Aorta (tissue), 5 donors: Measurements from ENCODE around the gene KCNJ4. TPM values are rescaled to one million over a fixed set of nuclear protein-coding genes. Genes with fewer than 3 reads are reported as not detected.
"Not testable (repeated sequence)": the region's sequence is repeated elsewhere in the genome, so short reads cannot be mapped to it uniquely, and the experiment has no call there.

Source experiments
- ATAC-seq: fragments of 200-7000 bp; cut with Tn5 transposase; one replicate; pipeline ENCODE4 v1.9.1; 2022; ENCODE audit warnings: moderate library complexity; ENCODE audit not compliant: low FRiP score
- DNase-seq, 2 donors: peaks; one replicate each; pipeline ENCODE4 v3.0.0-alpha.2; 2020
- H3K27ac ChIP-seq, 2 donors: one replicate each; pipeline ENCODE4 v1.5.1; 2013; ENCODE audit warnings: low read length in 2 of 2, mild to moderate bottlenecking in 2 of 2, moderate library complexity in 2 of 2, control low read depth in 1 of 2, inconsistent platforms in 1 of 2, low read depth in 1 of 2
- H3K27me3 ChIP-seq, 2 donors: one replicate each; pipeline ENCODE4 v1.6.1; 2013; ENCODE audit warnings: control low read depth in 1 of 2, low read length in 1 of 2, mild to moderate bottlenecking in 1 of 2, moderate library complexity in 1 of 2; ENCODE audit not compliant: insufficient read depth in 2 of 2, control insufficient read depth in 1 of 2
- H3K36me3 ChIP-seq, 2 donors: one replicate each; pipeline ENCODE4 v1.6.1; 2013; ENCODE audit warnings: control low read depth in 1 of 2, low read length in 1 of 2, mild to moderate bottlenecking in 1 of 2; ENCODE audit not compliant: insufficient read depth in 2 of 2, control insufficient read depth in 1 of 2
- H3K4me1 ChIP-seq, 2 donors: one replicate each; pipeline ENCODE4 v1.6.1; 2013; ENCODE audit warnings: low read length in 2 of 2, control low read depth in 1 of 2, mild to moderate bottlenecking in 1 of 2, moderate library complexity in 1 of 2; ENCODE audit not compliant: insufficient read depth in 2 of 2, control insufficient read depth in 1 of 2
- H3K4me3 ChIP-seq, 2 donors: one replicate each; pipeline ENCODE4 v1.5.1; 2013; ENCODE audit warnings: low read length in 2 of 2, control low read depth in 1 of 2, mild to moderate bottlenecking in 1 of 2
- H3K9me3 ChIP-seq: one replicate; pipeline ENCODE4 v1.6.1; 2013; ENCODE audit warnings: mild to moderate bottlenecking, low read length; ENCODE audit not compliant: control insufficient read depth
- WGBS, 2 donors: extraction: QIAGEN DNeasy Blood & Tissue Kit; methylation state at CpG; one replicate each; pipeline ENCODE4 v1.1.7; 2013; 5-methylcytosine and 5-hydroxymethylcytosine counted together
- intact Hi-C, 2 donors: fragments of 100-400 bp; cut with DNase I; formaldehyde crosslinking; loops; one replicate each; pipeline versions ENCODE4 v1.14.2 to v1.15.0; 2022
- polyA plus RNA-seq, 2 donors: library from polyadenylated mRNA; stranded (reverse); fragments of 200-250 nt; gene quantifications; one replicate each; pipeline ENCODE4 v1.2.3, GENCODE V29; 2013
- total RNA-seq, 2 donors: library from RNA; stranded (reverse); fragmentation: NEBNext Ultra II Directional; extraction: Animal tissue kit (Norgen Biotek cat#: 25700); gene quantifications; one replicate each; pipeline ENCODE4 v1.2.1, GENCODE V29; 2021
- donor health status: healthy with polysubstance abuse.
- donor health status: Bipolar disorder and iron deficiency.
- donor health status: DM: no; HTN: no; CAD: no.
- donor health status: DM: no; HTN: no; CAD: no.
- donor health status: DM: yes; HTN: yes; CAD: no.

Gene KCNJ4
- total and polyA plus RNA-seq, 4 donors = not detected

- H3K9me3 ChIP-seq, H3K27me3 ChIP-seq, H3K4me3 ChIP-seq, DNase-seq, H3K27ac ChIP-seq, H3K36me3 ChIP-seq, ATAC-seq, H3K4me1 ChIP-seq, intact Hi-C loops: not testable (repeated sequence)
- WGBS, 2 donors = 71 to 73% methylated on average over 3 of the region's 3 CpGs
Measured at GRCh38 chr22:38381371-38381770, 73.6 kb downstream of the KCNJ4 start.

Other genes starting within 250 kb of the KCNJ4 start
- gene TMEM184B, start 182.2 kb downstream of the KCNJ4 start, total RNA-seq = 10 to 100 TPM; 96.3 to 96.9 TPM
- 10 to 100 TPM; 17.2 to 46.8 TPM for gene TMEM184B, start 182.2 kb downstream of the KCNJ4 start, polyA plus RNA-seq
- 100 to 1,000 TPM; 144 to 167 TPM for gene CSNK1E, start 137.8 kb downstream of the KCNJ4 start, total RNA-seq
- 100 to 1,000 TPM in 1 of 2 donors, 10 to 100 TPM in 1; 37.4 to 160 TPM for gene CSNK1E, start 137.8 kb downstream of the KCNJ4 start, polyA plus RNA-seq
- gene KDELR3, start 12.9 kb upstream of the KCNJ4 start, total RNA-seq = 10 to 100 TPM; 12.9 to 24.0 TPM
- gene KDELR3, start 12.9 kb upstream of the KCNJ4 start, polyA plus RNA-seq = 10 to 100 TPM; 17.6 to 25.8 TPM
- gene DDX17, start 51.1 kb upstream of the KCNJ4 start, total RNA-seq = 100 to 1,000 TPM; 377 to 555 TPM
- 100 to 1,000 TPM in 1 of 2 donors, 10 to 100 TPM in 1; 50.0 to 355 TPM for gene DDX17, start 51.1 kb upstream of the KCNJ4 start, polyA plus RNA-seq
- gene DMC1, start 115.0 kb upstream of the KCNJ4 start, total RNA-seq = 1 to 10 TPM; 1.5 TPM
- 1 to 10 TPM in 1 of 2 donors, under 1 TPM in 1; 0.84 to 2.5 TPM for gene DMC1, start 115.0 kb upstream of the KCNJ4 start, polyA plus RNA-seq
- 1 to 10 TPM in 1 of 2 donors, under 1 TPM in 1; 0.78 to 1.3 TPM for gene FAM227A, start 201.2 kb upstream of the KCNJ4 start, total RNA-seq
- gene FAM227A, start 201.2 kb upstream of the KCNJ4 start, polyA plus RNA-seq = under 1 TPM in 1 of 2 donors, not detected in 1; 0.56 TPM
- gene CBY1, start 201.4 kb upstream of the KCNJ4 start, total RNA-seq = 10 to 100 TPM; 24.0 to 35.2 TPM
- 10 to 100 TPM; 64.6 to 66.5 TPM for gene CBY1, start 201.4 kb upstream of the KCNJ4 start, polyA plus RNA-seq
- gene TOMM22, start 226.8 kb upstream of the KCNJ4 start, total RNA-seq = 10 to 100 TPM; 36.0 to 39.2 TPM
- 10 to 100 TPM; 28.9 to 42.4 TPM for gene TOMM22, start 226.8 kb upstream of the KCNJ4 start, polyA plus RNA-seq
- gene JOSD1, start 245.7 kb upstream of the KCNJ4 start, total RNA-seq = 10 to 100 TPM; 54.0 to 54.7 TPM
- 10 to 100 TPM; 19.7 to 30.0 TPM for gene JOSD1, start 245.7 kb upstream of the KCNJ4 start, polyA plus RNA-seq